ENCODE data around the gene COX19. TPM values are rescaled to one million over a fixed set of nuclear protein-coding genes. Genes with fewer than 3 reads are reported as not detected.
A peak's percentile ranks its signal among the peaks of the same experiment; 100 is the strongest.

Gene COX19
- total RNA-seq, result 10 to 100 TPM; 16.8 to 18.2 TPM

GRCh38 chr7:974820-975681 lies at the start of gene COX19:
COX19 (minus strand) TSS chr7:975549; CDS start chr7:975509, 40 bp downstream.
- POLR2A ChIA-PET, result interaction anchor here (0.6 to 3.1 kb wide), 19 partner anchors 9 to 1379 kb away, joined by 3 to 23 read pairs (median 4); partner anchors contain the start of gene GET4
- Mint-ChIP-seq H3K4me3 (peak within 1 kb of the TSS; percentile 93), H3K4me1 (ENCODE audit: low read depth) (peaks cover 28% of the 10 kb centered on the region), H3K36me3 (ENCODE audit: low read depth) (peaks cover 28% of the 10 kb centered on the region), H3K9me3 (ENCODE audit: insufficient read depth) (no peaks in the 10 kb centered on the region), H3K27ac (peak within 1 kb of the TSS; percentile 92), H3K27me3 (ENCODE audit: low read depth) (no peaks in the 10 kb centered on the region)
- CTCF ChIA-PET, result interaction anchor here (0.9 to 4.7 kb wide), 7 partner anchors 18 to 201 kb away, joined by 3 to 28 read pairs (median 4); no protein-coding TSS in a partner anchor
- DNase-seq (peak; percentile 92), ATAC-seq (peak; percentile 91)

- ATAC-seq, result no peak
- Mint-ChIP-seq H3K27ac (no peak overlapping the region), H3K4me3 (no peak overlapping the region), H3K36me3 (ENCODE audit: low read depth) (peaks cover 21% of the 10 kb centered on the region), H3K27me3 (ENCODE audit: low read depth) (no peaks in the 10 kb centered on the region), H3K4me1 (ENCODE audit: low read depth) (peaks cover 14% of the 10 kb centered on the region), H3K9me3 (ENCODE audit: insufficient read depth) (peaks cover 4% of the 10 kb centered on the region)
- ChIA-PET CTCF (interaction anchor here (1.4 kb wide), 1 partner anchor 41 kb away, joined by 3 read pairs; no protein-coding TSS in a partner anchor), POLR2A (no interaction called here)
- no peak for DNase-seq
Measured at GRCh38 chr7:1024331-1024841, 49.0 kb upstream of the COX19 start.

- Mint-ChIP-seq H3K27me3 (ENCODE audit: low read depth) (no peaks in the 10 kb centered on the region), H3K9me3 (ENCODE audit: insufficient read depth) (peaks cover 4% of the 10 kb centered on the region), H3K4me1 (ENCODE audit: low read depth) (peaks cover 11% of the 10 kb centered on the region), H3K36me3 (ENCODE audit: low read depth) (peaks cover 22% of the 10 kb centered on the region), H3K27ac (no peak overlapping the region), H3K4me3 (no peak overlapping the region)
- ChIA-PET POLR2A (no interaction called here), CTCF (no interaction called here)
- DNase-seq (no peak), ATAC-seq (no peak)
Measured at GRCh38 chr7:1022801-1023465, 47.6 kb upstream of the COX19 start.

- Mint-ChIP-seq H3K9me3 (ENCODE audit: insufficient read depth) (peaks cover 4% of the 10 kb centered on the region), H3K27me3 (ENCODE audit: low read depth) (no peaks in the 10 kb centered on the region), H3K36me3 (ENCODE audit: low read depth) (peaks cover 23% of the 10 kb centered on the region), H3K4me1 (ENCODE audit: low read depth) (peaks cover 9% of the 10 kb centered on the region), H3K4me3 (no peak overlapping the region), H3K27ac (no peak overlapping the region)
- ChIA-PET POLR2A (no interaction called here), CTCF (no interaction called here)
- ATAC-seq, result no peak
- DNase-seq, result no peak
Measured at GRCh38 chr7:1022356-1022755, 47.0 kb upstream of the COX19 start.

GRCh38 chr7:1021931-1022330 lies 46.6 kb upstream of the COX19 start:
- H3K4me1 Mint-ChIP-seq (ENCODE audit: low read depth), result peaks cover 8% of the 10 kb centered on the region

GRCh38 chr7:1021366-1021765 lies 46.0 kb upstream of the COX19 start:
- H3K4me1 Mint-ChIP-seq (ENCODE audit: low read depth), result peaks cover 4% of the 10 kb centered on the region
- H3K36me3 Mint-ChIP-seq (ENCODE audit: low read depth), result peaks cover 20% of the 10 kb centered on the region
- DNase-seq (no peak), ATAC-seq (no peak)
- no peaks in the 10 kb centered on the region for H3K27me3 Mint-ChIP-seq (ENCODE audit: low read depth)
- no peak overlapping the region for H3K4me3 Mint-ChIP-seq
- H3K27ac Mint-ChIP-seq, result no peak overlapping the region
- H3K9me3 Mint-ChIP-seq (ENCODE audit: insufficient read depth), result peaks cover 4% of the 10 kb centered on the region
- ChIA-PET POLR2A (no interaction called here), CTCF (interaction anchor here (4.3 kb wide), 1 partner anchor 44 kb away, joined by 14 read pairs; no protein-coding TSS in a partner anchor)

More at GRCh38 chr7:1021931-1022330, 46.6 kb upstream of the COX19 start:
- peaks cover 4% of the 10 kb centered on the region for H3K9me3 Mint-ChIP-seq (ENCODE audit: insufficient read depth)
- ChIA-PET CTCF (interaction anchor here (4.3 kb wide), 1 partner anchor 44 kb away, joined by 14 read pairs; no protein-coding TSS in a partner anchor), POLR2A (no interaction called here)
- H3K27me3 Mint-ChIP-seq (ENCODE audit: low read depth), result no peaks in the 10 kb centered on the region
- no peak for ATAC-seq
- peaks cover 22% of the 10 kb centered on the region for H3K36me3 Mint-ChIP-seq (ENCODE audit: low read depth)
- DNase-seq, result no peak
- no peak overlapping the region for H3K4me3 Mint-ChIP-seq
- H3K27ac Mint-ChIP-seq, result no peak overlapping the region

GRCh38 chr7:1020849-1021251 lies 45.5 kb upstream of the COX19 start:
- Mint-ChIP-seq H3K4me3 (no peak overlapping the region), H3K36me3 (ENCODE audit: low read depth) (peaks cover 21% of the 10 kb centered on the region), H3K27ac (no peak overlapping the region), H3K27me3 (ENCODE audit: low read depth) (no peaks in the 10 kb centered on the region), H3K9me3 (ENCODE audit: insufficient read depth) (peaks cover 4% of the 10 kb centered on the region), H3K4me1 (ENCODE audit: low read depth) (peaks cover 4% of the 10 kb centered on the region)
- DNase-seq (no peak), ATAC-seq (no peak)
- ChIA-PET CTCF (interaction anchor here (0.8 to 4.3 kb wide), 2 partner anchors 13 to 45 kb away, joined by 3 to 14 read pairs; no protein-coding TSS in a partner anchor), POLR2A (no interaction called here)

GRCh38 chr7:1019789-1020610 lies 44.7 kb upstream of the COX19 start:
- no peak for DNase-seq
- Mint-ChIP-seq H3K27ac (no peak overlapping the region), H3K4me3 (no peak overlapping the region), H3K27me3 (ENCODE audit: low read depth) (no peaks in the 10 kb centered on the region), H3K9me3 (ENCODE audit: insufficient read depth) (peaks cover 4% of the 10 kb centered on the region), H3K4me1 (ENCODE audit: low read depth) (peaks cover 4% of the 10 kb centered on the region), H3K36me3 (ENCODE audit: low read depth) (peaks cover 22% of the 10 kb centered on the region)
- POLR2A ChIA-PET, result no interaction called here
- no peak for ATAC-seq
- CTCF ChIA-PET, result interaction anchor here (0.8 to 4.3 kb wide), 2 partner anchors 14 to 46 kb away, joined by 3 to 14 read pairs; no protein-coding TSS in a partner anchor

- peaks cover 4% of the 10 kb centered on the region for H3K9me3 Mint-ChIP-seq (ENCODE audit: insufficient read depth)
- H3K36me3 Mint-ChIP-seq (ENCODE audit: low read depth), result peaks cover 22% of the 10 kb centered on the region
- H3K4me1 Mint-ChIP-seq (ENCODE audit: low read depth), result peaks cover 4% of the 10 kb centered on the region
- H3K27me3 Mint-ChIP-seq (ENCODE audit: low read depth), result no peaks in the 10 kb centered on the region
- POLR2A ChIA-PET, result interaction anchor here (1.3 kb wide), 1 partner anchor 26 kb away, joined by 3 read pairs; no protein-coding TSS in a partner anchor
- no peak overlapping the region for H3K4me3 Mint-ChIP-seq
- ATAC-seq, result no peak
- no peak overlapping the region for H3K27ac Mint-ChIP-seq
- CTCF ChIA-PET, result interaction anchor here (4.3 kb wide), 1 partner anchor 46 kb away, joined by 14 read pairs; no protein-coding TSS in a partner anchor
- DNase-seq, result no peak
Measured at GRCh38 chr7:1019255-1019785, 44.0 kb upstream of the COX19 start.

GRCh38 chr7:1018334-1018695 lies 43.0 kb upstream of the COX19 start:
- Mint-ChIP-seq H3K27ac (no peak overlapping the region), H3K36me3 (ENCODE audit: low read depth) (peaks cover 18% of the 10 kb centered on the region), H3K27me3 (ENCODE audit: low read depth) (no peaks in the 10 kb centered on the region), H3K4me1 (ENCODE audit: low read depth) (peaks cover 4% of the 10 kb centered on the region), H3K9me3 (ENCODE audit: insufficient read depth) (peaks cover 4% of the 10 kb centered on the region), H3K4me3 (no peak overlapping the region)
- CTCF ChIA-PET, result interaction anchor here (4.3 kb wide), 1 partner anchor 47 kb away, joined by 14 read pairs; no protein-coding TSS in a partner anchor
- ATAC-seq, result no peak
- POLR2A ChIA-PET, result interaction anchor here (1.1 to 1.3 kb wide), 2 partner anchors 25 to 44 kb away, joined by 3 to 4 read pairs; no protein-coding TSS in a partner anchor
- DNase-seq, result no peak
